ENCODE measurements around the gene PLA2G5. TPM values are rescaled to one million over a fixed set of nuclear protein-coding genes. Genes with fewer than 3 reads are reported as not detected.

The PLA2G5 gene
- total RNA-seq, 4 donors from 2014 or later = 17.7 to 46.2 (median 28.4) TPM

DNA sequence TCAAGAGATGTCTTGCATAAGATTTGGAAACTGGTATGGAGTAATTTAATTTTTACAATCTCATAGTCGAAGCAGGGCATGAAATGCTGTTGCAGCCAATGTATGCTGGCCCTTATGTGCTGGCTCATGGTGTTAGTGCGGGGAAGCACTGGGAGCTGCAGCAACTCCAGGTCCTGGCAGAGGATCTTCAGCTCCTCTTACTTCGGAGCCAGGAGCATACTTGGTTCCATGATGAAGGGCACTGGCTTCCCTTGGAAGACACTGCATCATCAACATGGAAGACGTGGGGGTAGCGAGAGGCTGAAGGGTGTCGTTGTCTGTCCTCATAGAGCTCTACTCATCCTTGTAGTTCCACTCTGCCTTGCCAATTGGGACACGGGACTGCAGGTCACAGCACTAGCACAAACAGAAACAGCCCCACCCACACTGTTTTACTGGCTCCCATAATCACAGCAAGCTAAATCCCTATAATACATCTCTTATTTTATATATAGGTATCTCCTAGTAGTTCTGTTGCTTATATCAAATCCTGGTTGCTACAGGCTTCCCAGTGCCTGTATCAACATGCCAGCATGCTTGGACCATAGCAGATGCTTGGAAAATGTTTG lies 26.9 kb downstream of the PLA2G5 start:
- intact Hi-C loops (cut with DNase I) = no loop called here
- no peaks in the 10 kb centered on the region for H3K27me3 ChIP-seq
- no peak overlapping the region for H3K4me3 ChIP-seq
- TF ChIP-seq POLR2AphosphoS5 (IDR thresholded peaks at IDR 0.05) = no peak
- TF ChIP-seq POLR2A (IDR thresholded peaks at IDR 0.05; ENCODE audit: low read depth) = no peak
- no peak for TF ChIP-seq EP300 (IDR thresholded peaks at IDR 0.05)
- no peak for TF ChIP-seq CTCF (IDR thresholded peaks at IDR 0.05)
- peaks cover 0 to 6% (median 0%) of the 10 kb centered on the region in 4 donors for H3K9me3 ChIP-seq
- WGBS = 73% methylated on average over 7 of the region's 7 CpGs
- DNase-seq (ENCODE audit: extremely low spot score) = no peak
- H3K27ac ChIP-seq (replicated peaks in 1 of 4) = no peak overlapping the region
- peaks cover 0 to 13% (median 10%) of the 10 kb centered on the region in 4 donors for H3K4me1 ChIP-seq
- H3K36me3 ChIP-seq = peaks cover 0 to under 1% (median 0%) of the 10 kb centered on the region in 4 donors

DNA sequence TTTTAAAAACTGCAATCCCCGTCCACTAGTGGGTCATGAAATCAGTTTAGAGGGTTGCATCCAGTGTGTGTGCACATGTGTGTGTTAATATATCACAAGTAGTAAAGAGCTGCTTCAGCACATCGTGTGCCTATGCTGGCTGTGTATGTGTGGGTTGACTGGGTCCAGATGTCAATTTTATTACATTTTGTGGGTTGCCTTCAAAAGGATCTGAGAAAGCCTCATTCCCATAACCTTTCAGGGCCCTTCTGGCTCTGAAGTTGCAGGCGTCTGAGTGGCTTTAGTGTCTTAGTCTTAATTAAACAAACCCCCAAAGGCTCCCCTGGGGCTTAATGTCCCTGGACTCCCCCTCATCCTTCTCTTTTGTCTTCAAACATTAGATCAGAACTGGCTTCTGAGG lies 29.5 kb downstream of the PLA2G5 start:
- no peak for TF ChIP-seq POLR2AphosphoS5 (IDR thresholded peaks at IDR 0.05)
- no peak for TF ChIP-seq CTCF (IDR thresholded peaks at IDR 0.05)
- no peak for TF ChIP-seq POLR2A (IDR thresholded peaks at IDR 0.05; ENCODE audit: low read depth)
- TF ChIP-seq EP300 (IDR thresholded peaks at IDR 0.05) = no peak
- DNase-seq (ENCODE audit: extremely low spot score) = no peak
- Histone ChIP-seq H3K4me3 (no peak overlapping the region), H3K9me3 (peaks cover 0 to 6% (median 0%) of the 10 kb centered on the region in 4 donors), H3K27ac (replicated peaks in 1 of 4) (no peak overlapping the region), H3K4me1 (peaks cover 0 to 12% (median 6%) of the 10 kb centered on the region in 4 donors), H3K27me3 (no peaks in the 10 kb centered on the region), H3K36me3 (no peaks in the 10 kb centered on the region)
- intact Hi-C loops (cut with DNase I) = no loop called here
- 73% methylated on average over 3 of the region's 3 CpGs for WGBS

DNA sequence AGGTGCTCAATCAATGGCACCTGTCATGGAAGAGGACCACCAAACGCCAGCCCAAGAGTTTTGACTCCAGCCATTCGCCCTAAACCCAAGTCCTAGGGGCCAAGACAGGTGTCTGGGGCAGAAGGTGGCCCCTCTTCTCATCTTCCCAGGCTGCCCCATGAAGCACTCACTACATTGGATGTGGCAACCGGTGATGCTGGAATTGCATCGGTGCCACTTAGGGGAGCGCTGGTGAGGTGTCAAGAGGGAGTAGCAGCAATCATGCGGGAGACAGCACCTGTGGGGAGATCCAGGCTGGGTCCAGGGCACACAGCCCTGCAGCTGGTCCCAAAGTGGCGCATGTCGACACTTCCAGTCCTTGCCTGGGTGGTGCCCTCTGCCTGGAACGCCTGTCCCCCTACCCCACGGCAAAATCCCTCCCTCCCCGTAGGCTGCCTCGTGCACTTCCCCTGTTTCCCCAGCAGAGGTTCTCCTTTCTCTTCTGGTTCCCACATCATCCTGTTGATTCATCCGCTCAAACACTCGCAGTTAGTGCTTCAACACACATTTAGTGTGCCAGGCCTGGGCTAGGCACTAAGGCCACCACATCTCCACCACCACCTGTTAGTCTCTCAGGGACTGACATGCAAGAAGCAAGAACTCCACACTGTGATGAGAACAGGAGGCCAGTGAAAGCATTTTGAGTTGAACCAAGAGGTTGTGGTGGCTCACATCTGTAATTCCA lies 30.8 kb downstream of the PLA2G5 start:
- Histone ChIP-seq H3K4me1 (peaks cover 0 to 12% (median 6%) of the 10 kb centered on the region in 4 donors), H3K27ac (replicated peaks in 1 of 4) (no peak overlapping the region), H3K4me3 (no peak overlapping the region), H3K36me3 (no peaks in the 10 kb centered on the region), H3K27me3 (no peaks in the 10 kb centered on the region), H3K9me3 (peaks cover 0 to 6% (median 0%) of the 10 kb centered on the region in 4 donors)
- TF ChIP-seq EP300 (IDR thresholded peaks at IDR 0.05) = no peak
- TF ChIP-seq CTCF (IDR thresholded peaks at IDR 0.05) = peak; percentile 70 to 85 (median 82)
- no peak for TF ChIP-seq POLR2AphosphoS5 (IDR thresholded peaks at IDR 0.05)
- DNase-seq (ENCODE audit: extremely low spot score) = no peak
- WGBS = 42% methylated on average over 14 of the region's 14 CpGs
- intact Hi-C loops (cut with DNase I) = loop anchor here (5.0 kb wide), 1 partner anchor 52 kb away; no protein-coding TSS in a partner anchor

- 56% methylated on average over 1 of the region's 1 CpG for WGBS
- TF ChIP-seq POLR2AphosphoS5 (IDR thresholded peaks at IDR 0.05) (peak in 1 of 2 donors; percentile 24), EP300 (IDR thresholded peaks at IDR 0.05) (no peak), POLR2A (IDR thresholded peaks at IDR 0.05; ENCODE audit: low read depth) (no peak)
- H3K36me3 ChIP-seq = no peaks in the 10 kb centered on the region
- DNase-seq (ENCODE audit: extremely low spot score) = no peak
- H3K27me3 ChIP-seq = no peaks in the 10 kb centered on the region
- no peak overlapping the region for H3K4me3 ChIP-seq
- peaks cover 0 to 12% (median 6%) of the 10 kb centered on the region in 4 donors for H3K4me1 ChIP-seq
- no peaks in the 10 kb centered on the region for H3K9me3 ChIP-seq
- intact Hi-C loops (cut with DNase I) = loop anchor here (5.0 kb wide), 1 partner anchor 49 kb away; no protein-coding TSS in a partner anchor
- H3K27ac ChIP-seq (replicated peaks in 1 of 4) = no peak overlapping the region
Observed at GRCh38 chr1:20102875-20103274, 32.9 kb downstream of the PLA2G5 start.

DNA sequence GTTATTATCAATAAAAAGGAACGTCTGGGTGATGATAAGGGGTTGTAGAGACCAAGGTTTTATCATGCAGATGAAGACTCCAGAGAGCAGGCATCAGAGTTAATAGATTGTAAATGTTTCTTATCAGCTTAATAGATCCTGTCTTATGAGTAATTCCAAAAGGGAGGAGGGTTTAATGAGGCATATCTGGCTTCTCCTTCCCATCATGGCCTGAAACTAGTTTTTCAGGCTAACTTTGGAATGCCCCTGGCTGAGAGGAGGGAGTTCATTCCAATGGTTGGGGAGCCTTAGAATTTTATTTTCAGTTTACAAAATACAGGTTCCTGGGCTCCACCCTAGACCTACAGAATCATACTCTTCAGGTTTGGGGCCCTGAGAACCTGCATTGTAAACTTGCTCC lies 35.9 kb downstream of the PLA2G5 start:
- TF ChIP-seq EP300 (IDR thresholded peaks at IDR 0.05) (no peak), POLR2A (IDR thresholded peaks at IDR 0.05; ENCODE audit: low read depth) (no peak), POLR2AphosphoS5 (IDR thresholded peaks at IDR 0.05) (no peak), CTCF (IDR thresholded peaks at IDR 0.05) (no peak)
- Histone ChIP-seq H3K4me3 (no peak overlapping the region), H3K9me3 (no peaks in the 10 kb centered on the region), H3K27me3 (peaks cover 0 to 8% (median 0%) of the 10 kb centered on the region in 4 donors), H3K36me3 (no peaks in the 10 kb centered on the region), H3K27ac (replicated peaks in 1 of 4) (no peak overlapping the region), H3K4me1 (peaks cover 3 to 10% (median 5%) of the 10 kb centered on the region in 4 donors)
- WGBS = 50% methylated on average over 1 of the region's 1 CpG
- intact Hi-C loops (cut with DNase I) = no loop called here
- DNase-seq (ENCODE audit: extremely low spot score) = no peak
